Lower leg skin (tissue), 3 donors: Measurements from ENCODE around the gene RARA.

ENCODE experiments used
- CTCF ChIP-seq, 3 donors: fragments of 450-650 bp; IDR thresholded peaks; one replicate each; pipeline ENCODE4 v1.5.1; 2016; ENCODE audit warnings: antibody characterized with exemption in 3 of 3, mild to moderate bottlenecking in 3 of 3, moderate library complexity in 2 of 3
- POLR2A ChIP-seq, 2 donors: fragments of 450-650 bp; IDR thresholded peaks; one replicate each; pipeline ENCODE4 v1.6.1; 2016 to 2017; ENCODE audit warnings: antibody characterized with exemption in 2 of 2, mild to moderate bottlenecking in 1 of 2, moderate library complexity in 1 of 2

- no peak for TF ChIP-seq POLR2A (IDR thresholded peaks at IDR 0.05)
- TF ChIP-seq CTCF (IDR thresholded peaks at IDR 0.05): no peak
Observed at GRCh38 chr17:40303708-40304551, 5.0 kb upstream of the RARA start.
